Natural killer cell (primary cell): ENCODE data around the gene SLC35E1. TPM values are rescaled to one million over a fixed set of nuclear protein-coding genes. Genes with fewer than 3 reads are reported as not detected.

Experiments used
- ATAC-seq, 3 donors: fragments of 150-1000 bp in 2 of 3; fragments of 200-7000 bp in 1 of 3; cut with Tn5 transposase; 1 replicate in 1 of 3; 2 replicates in 2 of 3; pipeline ENCODE4 v1.10.0; 2021; ENCODE audit warnings: mild to moderate bottlenecking in 2 of 3, moderate library complexity in 2 of 3
- DNase-seq, 2 donors: peaks; one replicate each; pipeline versions ENCODE4 v3.0.0 to v3.0.0-alpha.2; 2013 to 2021; ENCODE audit warnings: mixed read lengths in 1 of 2
- H3K27ac ChIP-seq: one replicate; pipeline ENCODE4 v1.5.1; 2013; ENCODE audit warnings: mild to moderate bottlenecking, low read length
- H3K27me3 ChIP-seq: one replicate; pipeline ENCODE4 v1.6.1; 2013; ENCODE audit warnings: low read length; ENCODE audit not compliant: control insufficient read depth, insufficient read depth
- H3K36me3 ChIP-seq: one replicate; pipeline ENCODE4 v1.6.1; 2013; ENCODE audit warnings: low read length; ENCODE audit not compliant: control insufficient read depth, insufficient read depth
- H3K4me1 ChIP-seq: one replicate; pipeline ENCODE4 v1.6.1; 2013; ENCODE audit warnings: low read length; ENCODE audit not compliant: control insufficient read depth, insufficient read depth
- H3K4me3 ChIP-seq: one replicate; pipeline ENCODE4 v1.5.1; 2013; ENCODE audit warnings: low read length
- H3K9me3 ChIP-seq: one replicate; pipeline ENCODE4 v1.6.1; 2013; ENCODE audit warnings: low read length; ENCODE audit not compliant: control insufficient read depth, insufficient read depth
- H3K27ac Mint-ChIP-seq, 2 donors: one replicate each; pipeline ENCODE4 v1.8.0; 2022; ENCODE audit warnings: mild to moderate bottlenecking in 2 of 2, mixed read lengths in 2 of 2, moderate library complexity in 1 of 2
- H3K27me3 Mint-ChIP-seq, 2 donors: one replicate each; pipeline ENCODE4 v1.8.0; 2022; ENCODE audit warnings: low read depth in 2 of 2, mixed read lengths in 2 of 2
- H3K36me3 Mint-ChIP-seq: one replicate; pipeline ENCODE4 v1.8.0; 2022; ENCODE audit warnings: mixed read lengths
- H3K4me1 Mint-ChIP-seq, 2 donors: one replicate each; pipeline ENCODE4 v1.8.0; 2022; ENCODE audit warnings: mixed read lengths in 2 of 2
- H3K4me3 Mint-ChIP-seq: one replicate; pipeline ENCODE4 v1.8.0; 2022; ENCODE audit warnings: mild to moderate bottlenecking, moderate library complexity, mixed read lengths
- H3K9me3 Mint-ChIP-seq, 2 donors: one replicate each; pipeline ENCODE4 v1.8.0; 2022; ENCODE audit warnings: mixed read lengths in 2 of 2
- CTCF ChIP-seq: fragments of 200-600 bp; IDR thresholded peaks from one replicate; pipeline ENCODE4 v1.8.0; 2022; ENCODE audit warnings: antibody characterized with exemption
- WGBS: methylation state at CpG from one replicate; pipeline ENCODE4 v1.1.7; 2013; ENCODE audit warnings: missing lambda C conversion rate; ENCODE audit not compliant: insufficient coverage; 5-methylcytosine and 5-hydroxymethylcytosine counted together
- intact Hi-C: fragments of 100-400 bp; cut with micrococcal nuclease; formaldehyde crosslinking; loops from one replicate; pipeline ENCODE4 v1.14.2; 2022
- total RNA-seq, 4 donors: library from RNA; stranded (reverse); fragments of 120-200 nt in 1 of 4; gene quantifications; one replicate each; pipeline versions ENCODE4 v1.2.3 to v1.2.4, GENCODE V29; 2013 to 2022

SLC35E1 gene
- total RNA-seq, 3 donors from 2014 or later (not counting 1 experiment from before 2014, with no cell fraction given): 53.2 to 55.5 (median 54.2) TPM

GRCh38 chr19:16582486-16583261, 10.5 kb upstream of the SLC35E1 start:
- Mint-ChIP-seq H3K27ac (peak overlapping the region in 1 of 2 donors; percentile 89), H3K4me1 (peaks cover 47 to 77% of the 10 kb centered on the region in 2 donors), H3K27me3 (no peaks in the 10 kb centered on the region), H3K9me3 (no peaks in the 10 kb centered on the region), H3K36me3 (no peaks in the 10 kb centered on the region), H3K4me3 (peak overlapping the region; percentile 2)
- H3K27me3 ChIP-seq: no peaks in the 10 kb centered on the region
- 92% methylated on average over 10 of the region's 10 CpGs for WGBS
- H3K27ac ChIP-seq: no peak overlapping the region
- peaks cover 17% of the 10 kb centered on the region for H3K36me3 ChIP-seq
- intact Hi-C loops: loop anchor here (5.0 to 10.0 kb wide), 2 partner anchors 210 to 508 kb away; partner anchors contain the start of gene TPM4
- H3K4me3 ChIP-seq: no peak overlapping the region
- no peak for TF ChIP-seq CTCF
- H3K4me1 ChIP-seq: peaks cover 65% of the 10 kb centered on the region
- no peak for DNase-seq
- ATAC-seq: no peak
- H3K9me3 ChIP-seq: no peaks in the 10 kb centered on the region

GRCh38 chr19:16581971-16582343, 9.7 kb upstream of the SLC35E1 start:
- no peak overlapping the region for H3K4me3 Mint-ChIP-seq
- H3K4me1 ChIP-seq: peaks cover 58% of the 10 kb centered on the region
- H3K9me3 Mint-ChIP-seq: no peaks in the 10 kb centered on the region

GRCh38 chr19:16581145-16581970, 9.1 kb upstream of the SLC35E1 start:
- 88% methylated on average over 12 of the region's 12 CpGs for WGBS
- Mint-ChIP-seq H3K36me3 (no peaks in the 10 kb centered on the region), H3K27me3 (no peaks in the 10 kb centered on the region), H3K4me1 (peaks cover 42 to 68% of the 10 kb centered on the region in 2 donors), H3K27ac (peak overlapping the region; percentile 61 to 89), H3K9me3 (no peaks in the 10 kb centered on the region), H3K4me3 (no peak overlapping the region)
- H3K9me3 ChIP-seq: no peaks in the 10 kb centered on the region
- H3K4me3 ChIP-seq: no peak overlapping the region
- H3K36me3 ChIP-seq: peaks cover 25% of the 10 kb centered on the region
- no peak overlapping the region for H3K27ac ChIP-seq
- ATAC-seq (no peak), DNase-seq (no peak)
- H3K27me3 ChIP-seq: no peaks in the 10 kb centered on the region
- no peak for TF ChIP-seq CTCF
- intact Hi-C loops: loop anchor here (5.0 to 10.0 kb wide), 2 partner anchors 209 to 507 kb away; partner anchors contain the start of gene TPM4
- peaks cover 52% of the 10 kb centered on the region for H3K4me1 ChIP-seq

More at GRCh38 chr19:16581971-16582343, 9.7 kb upstream of the SLC35E1 start:
- Histone ChIP-seq H3K27me3 (no peaks in the 10 kb centered on the region), H3K9me3 (no peaks in the 10 kb centered on the region), H3K36me3 (peaks cover 19% of the 10 kb centered on the region), H3K27ac (no peak overlapping the region), H3K4me3 (no peak overlapping the region)
- intact Hi-C loops: loop anchor here (5.0 to 10.0 kb wide), 2 partner anchors 210 to 507 kb away; partner anchors contain the start of gene TPM4
- ATAC-seq: no peak
- no peak for TF ChIP-seq CTCF
- Mint-ChIP-seq H3K27ac (peak overlapping the region; percentile 61 to 89), H3K27me3 (no peaks in the 10 kb centered on the region), H3K4me1 (peaks cover 42 to 70% of the 10 kb centered on the region in 2 donors), H3K36me3 (no peaks in the 10 kb centered on the region)
- 93% methylated on average over 6 of the region's 6 CpGs for WGBS
- DNase-seq: no peak
